ENCODE results near the gene DNMT3A.

GRCh38 chr2:25266399-25266798 is 75.3 kb downstream of the DNMT3A start:
- TF ChIP-seq, protein P1, sequence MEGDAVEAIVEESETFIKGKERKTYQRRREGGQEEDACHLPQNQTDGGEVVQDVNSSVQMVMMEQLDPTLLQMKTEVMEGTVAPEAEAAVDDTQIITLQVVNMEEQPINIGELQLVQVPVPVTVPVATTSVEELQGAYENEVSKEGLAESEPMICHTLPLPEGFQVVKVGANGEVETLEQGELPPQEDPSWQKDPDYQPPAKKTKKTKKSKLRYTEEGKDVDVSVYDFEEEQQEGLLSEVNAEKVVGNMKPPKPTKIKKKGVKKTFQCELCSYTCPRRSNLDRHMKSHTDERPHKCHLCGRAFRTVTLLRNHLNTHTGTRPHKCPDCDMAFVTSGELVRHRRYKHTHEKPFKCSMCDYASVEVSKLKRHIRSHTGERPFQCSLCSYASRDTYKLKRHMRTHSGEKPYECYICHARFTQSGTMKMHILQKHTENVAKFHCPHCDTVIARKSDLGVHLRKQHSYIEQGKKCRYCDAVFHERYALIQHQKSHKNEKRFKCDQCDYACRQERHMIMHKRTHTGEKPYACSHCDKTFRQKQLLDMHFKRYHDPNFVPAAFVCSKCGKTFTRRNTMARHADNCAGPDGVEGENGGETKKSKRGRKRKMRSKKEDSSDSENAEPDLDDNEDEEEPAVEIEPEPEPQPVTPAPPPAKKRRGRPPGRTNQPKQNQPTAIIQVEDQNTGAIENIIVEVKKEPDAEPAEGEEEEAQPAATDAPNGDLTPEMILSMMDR (IDR thresholded peaks at IDR 0.05), result no peak
- TF ChIP-seq POLR2A (IDR thresholded peaks at IDR 0.05; ENCODE audit: low read depth) (no peak), POLR2AphosphoS5 (IDR thresholded peaks at IDR 0.05) (no peak), EP300 (IDR thresholded peaks at IDR 0.05) (no peak)
